ENCODE results near the gene ASGR2.
"Not testable (repeated sequence)": the region's sequence is repeated elsewhere in the genome, so short reads cannot be mapped to it uniquely, and the experiment has no call there.

Gene ASGR2

GRCh38 chr17:7100641-7101379 lies 13.8 kb downstream of the ASGR2 start:
- DNase-seq: not testable (repeated sequence)

DNA sequence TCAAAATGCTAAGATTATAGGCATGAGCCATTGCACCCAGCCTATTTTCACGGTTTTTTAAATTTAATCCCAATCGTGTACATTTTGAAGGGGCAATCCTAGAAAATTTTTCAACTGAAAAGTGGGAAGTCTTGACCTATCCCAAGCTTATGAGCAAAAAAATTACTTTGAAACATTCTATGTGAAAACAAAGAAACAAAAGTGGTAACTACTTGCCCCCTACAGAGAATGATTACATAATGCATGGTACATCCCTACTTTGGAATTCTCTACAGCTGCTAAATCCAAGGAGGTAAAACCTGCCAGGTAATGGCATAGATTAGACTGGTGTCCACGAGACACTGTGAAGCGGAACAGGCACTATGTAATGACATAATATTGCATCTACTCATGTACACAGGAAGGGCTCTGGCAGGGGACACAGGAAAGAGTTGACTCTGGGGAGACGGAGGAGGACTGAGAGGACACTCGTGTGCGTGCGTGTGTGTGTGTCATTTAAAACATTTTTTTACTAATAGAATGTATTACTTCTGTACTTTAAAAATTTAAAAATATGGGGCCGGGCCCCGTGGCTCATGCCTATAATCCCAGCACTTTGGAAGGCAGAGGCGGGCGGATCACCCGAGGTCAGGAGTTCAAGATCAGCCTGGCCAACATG lies 15.7 kb downstream of the ASGR2 start:
- DNase-seq: no peak

DNA sequence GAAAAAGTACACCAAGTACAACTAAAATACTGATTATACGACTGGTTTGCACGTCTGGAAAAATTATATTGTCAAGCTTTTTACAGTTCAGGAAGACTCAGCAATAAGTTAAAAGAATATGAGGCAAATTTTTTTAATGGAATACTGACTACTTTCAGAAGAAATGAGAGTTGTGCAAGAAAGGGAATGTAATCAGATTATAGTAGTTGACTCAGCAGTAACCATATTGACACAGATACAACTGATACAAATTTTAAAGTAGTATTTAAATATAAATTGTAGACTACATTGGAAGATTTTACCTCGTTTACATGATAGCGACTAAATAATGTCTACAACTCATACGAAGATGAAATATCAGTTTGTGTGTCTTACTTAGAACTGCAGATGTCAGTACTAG lies 16.7 kb downstream of the ASGR2 start:
- no peak for DNase-seq

GRCh38 chr17:7095625-7096024 lies 19.0 kb downstream of the ASGR2 start:
- no peak for DNase-seq

- DNase-seq: no peak
Measured at GRCh38 chr17:7094652-7095019, 20.0 kb downstream of the ASGR2 start.

GRCh38 chr17:7091311-7092005 lies 23.2 kb downstream of the ASGR2 start:
- not testable (repeated sequence) for DNase-seq

DNA sequence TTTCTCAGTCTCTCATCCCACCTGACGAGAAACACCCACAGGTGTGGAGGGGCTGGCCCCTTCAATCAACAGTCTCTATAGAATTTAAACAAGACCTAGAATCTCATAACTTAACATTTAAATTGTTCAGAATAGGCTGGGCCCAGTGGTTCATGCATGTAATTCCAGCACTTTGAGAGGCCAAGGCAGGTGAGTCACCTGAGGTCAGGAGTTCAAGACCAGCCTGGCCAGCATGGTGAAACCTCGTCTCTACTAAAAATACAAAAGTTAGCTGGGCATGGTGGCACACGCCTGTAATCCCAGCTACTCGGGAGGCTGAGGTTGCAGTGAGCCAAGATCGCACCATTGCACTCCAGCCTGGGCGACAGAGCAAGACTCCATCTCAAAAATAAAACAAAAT lies 25.1 kb downstream of the ASGR2 start:
- DNase-seq: not testable (repeated sequence)

DNA sequence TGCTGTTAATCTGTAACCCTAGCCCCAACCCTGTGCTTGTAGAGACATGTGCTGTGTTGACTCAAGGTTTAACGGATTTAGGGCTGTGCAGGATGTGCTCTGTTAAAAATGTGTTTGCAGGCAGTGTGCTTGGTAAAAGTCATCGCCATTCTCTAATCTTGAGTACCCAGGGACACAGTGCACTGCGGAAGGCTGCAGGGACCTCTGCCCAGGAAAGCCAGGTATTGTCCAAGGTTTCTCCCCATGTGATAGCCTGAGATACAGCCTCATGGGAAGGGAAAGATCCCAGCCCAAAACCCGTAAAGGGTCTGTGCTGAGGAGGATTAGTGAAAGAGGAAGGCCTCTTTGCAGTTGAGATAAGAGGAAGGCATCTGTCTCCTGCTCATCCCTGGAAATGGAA lies 26.2 kb downstream of the ASGR2 start:
- DNase-seq: not testable (repeated sequence)

DNA sequence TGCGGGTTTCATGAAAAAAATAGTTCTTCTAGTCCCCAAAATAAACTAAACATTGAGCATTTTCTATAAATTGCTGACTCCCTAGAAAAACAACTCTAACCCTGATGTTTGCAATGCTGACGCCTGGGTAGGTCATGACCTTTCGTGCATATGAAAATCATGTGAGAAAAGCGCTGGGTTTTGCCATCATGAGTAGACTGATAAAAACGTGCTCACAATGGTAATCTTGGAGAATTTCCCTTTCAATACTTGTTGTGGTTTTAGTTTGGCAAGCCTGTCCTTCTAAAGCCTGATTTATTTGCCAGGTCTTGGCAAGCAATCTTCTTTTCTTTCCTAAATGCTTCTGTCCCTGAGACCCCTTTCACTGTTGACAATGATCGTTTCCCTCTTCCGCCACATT lies 30.5 kb downstream of the ASGR2 start:
- DNase-seq: no peak

DNA sequence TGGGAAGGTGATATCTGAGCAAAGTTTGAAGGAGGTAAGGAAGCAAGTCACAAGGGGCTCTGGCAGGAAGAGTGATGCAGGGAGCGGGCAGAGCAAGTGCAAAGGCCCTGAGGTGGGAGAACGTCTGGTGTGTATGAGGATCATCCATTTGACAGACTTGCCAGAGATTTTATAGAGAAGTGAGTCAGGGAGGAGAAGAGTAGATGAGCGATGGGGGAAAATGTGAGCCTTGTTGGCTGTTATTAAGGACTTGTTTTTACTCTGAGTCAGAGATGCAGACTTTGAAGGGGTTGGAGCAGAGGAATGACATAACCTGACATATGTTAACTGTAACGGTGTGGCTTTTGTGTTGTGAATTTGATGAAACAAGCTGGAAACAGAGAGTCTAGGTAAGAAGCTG lies 31.0 kb downstream of the ASGR2 start:
- DNase-seq: no peak

- DNase-seq: no peak
Measured at GRCh38 chr17:7081341-7082062, 33.1 kb downstream of the ASGR2 start.

- DNase-seq: no peak
Measured at GRCh38 chr17:7080456-7081041, 34.1 kb downstream of the ASGR2 start.

DNA sequence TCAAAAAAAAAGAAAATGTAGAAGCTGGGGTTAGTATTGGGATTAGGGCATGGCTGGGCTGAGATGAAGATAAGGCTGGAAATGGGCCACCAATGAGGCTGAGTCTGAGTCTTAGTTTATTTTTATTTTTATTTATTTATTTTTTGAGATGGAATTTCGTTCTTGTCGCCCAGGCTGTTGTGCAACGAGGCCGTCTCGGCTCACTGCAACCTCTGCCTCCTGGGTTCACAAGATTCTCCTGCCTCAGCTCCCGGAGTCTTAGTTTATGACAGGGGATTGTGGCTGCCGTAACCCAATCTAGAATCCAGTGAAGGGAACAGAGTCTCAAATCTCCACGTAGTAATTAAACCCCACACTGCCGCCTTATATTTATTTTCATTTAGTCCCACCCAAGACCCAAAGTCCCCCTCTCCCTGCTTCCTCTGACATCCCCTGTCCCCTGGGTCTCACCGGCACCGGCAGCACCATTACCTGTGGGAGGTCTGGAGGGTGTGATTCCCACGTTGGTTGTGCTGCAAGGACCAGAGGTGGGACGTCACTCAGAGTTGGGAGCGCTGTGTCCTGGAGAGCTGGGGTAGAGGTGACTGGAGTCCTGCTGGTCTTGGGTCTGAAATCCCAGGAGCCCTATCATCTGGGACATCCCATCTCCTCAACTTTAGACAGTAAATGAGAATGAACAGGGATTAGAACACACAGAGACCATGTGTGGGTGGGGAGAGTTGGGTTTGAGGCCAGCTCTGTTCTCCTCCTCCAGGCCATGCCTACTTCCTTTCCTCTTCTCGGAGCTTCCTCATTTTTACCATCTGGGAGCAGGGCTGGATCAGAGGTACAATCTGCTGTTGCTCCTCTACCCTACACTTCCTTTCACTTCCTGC lies 34.8 kb downstream of the ASGR2 start, which contains the start of gene CLEC10A:
CLEC10A (minus strand) TSS at position 671 of the 875 bp plus-strand sequence. CDS start 1,439 bp downstream, outside the sequence.
- no peak for DNase-seq

- no peak for DNase-seq
Measured at GRCh38 chr17:7078711-7079110, 35.9 kb downstream of the ASGR2 start.

- DNase-seq: no peak
Measured at GRCh38 chr17:7077911-7078546, 36.6 kb downstream of the ASGR2 start.

GRCh38 chr17:7074931-7075330 lies 39.7 kb downstream of the ASGR2 start:
- DNase-seq: no peak

- DNase-seq: no peak
Measured at GRCh38 chr17:7072406-7072805, 42.2 kb downstream of the ASGR2 start.

- no peak for DNase-seq
Measured at GRCh38 chr17:7070712-7071111, 43.9 kb downstream of the ASGR2 start.

DNA sequence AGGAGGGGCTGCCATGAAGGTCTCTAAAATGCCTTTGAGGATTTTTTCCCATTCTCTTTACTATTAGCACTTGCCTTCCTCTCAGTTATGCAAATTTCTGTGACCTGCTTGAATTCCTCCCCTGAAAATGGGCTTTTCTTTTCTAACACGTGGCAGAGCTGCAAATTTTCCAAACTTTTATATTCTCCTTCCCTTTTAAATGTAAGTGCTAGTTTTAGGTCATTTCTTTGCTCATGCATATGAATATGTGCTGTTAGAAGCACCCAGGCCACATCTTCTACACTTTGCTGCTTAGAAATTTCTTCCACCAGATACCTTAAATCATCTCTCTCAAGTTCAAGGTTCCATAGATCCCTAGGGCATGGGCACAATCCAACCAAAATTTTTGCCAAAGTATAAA lies 46.4 kb downstream of the ASGR2 start:
- no peak for DNase-seq

DNA sequence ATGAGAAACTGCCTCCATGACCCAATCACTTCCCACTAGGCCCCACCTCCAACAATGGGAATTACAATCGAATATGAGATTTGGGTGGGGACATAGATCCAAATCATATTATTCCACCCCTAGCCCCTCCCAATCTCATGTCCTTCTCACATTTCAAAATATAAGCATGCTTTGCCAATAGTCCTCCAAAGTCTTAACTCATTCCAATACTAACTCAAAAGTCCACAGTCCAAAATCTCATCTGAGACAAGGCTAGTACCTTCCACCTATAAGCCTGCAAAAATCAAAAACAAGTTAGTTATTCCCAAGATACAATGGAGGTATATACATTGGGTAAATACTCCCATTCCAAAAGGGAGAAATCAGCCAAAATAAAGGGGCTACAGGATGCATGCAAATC lies 47.4 kb downstream of the ASGR2 start:
- no peak for DNase-seq

Data from amygdala (tissue), 56 donors.